ENCODE results near the gene CIAO2A. TPM values are rescaled to one million over a fixed set of nuclear protein-coding genes. Genes with fewer than 3 reads are reported as not detected.

CIAO2A gene
- total RNA-seq, 2 donors from 2014 or later: 54.6 to 63.2 TPM

DNA sequence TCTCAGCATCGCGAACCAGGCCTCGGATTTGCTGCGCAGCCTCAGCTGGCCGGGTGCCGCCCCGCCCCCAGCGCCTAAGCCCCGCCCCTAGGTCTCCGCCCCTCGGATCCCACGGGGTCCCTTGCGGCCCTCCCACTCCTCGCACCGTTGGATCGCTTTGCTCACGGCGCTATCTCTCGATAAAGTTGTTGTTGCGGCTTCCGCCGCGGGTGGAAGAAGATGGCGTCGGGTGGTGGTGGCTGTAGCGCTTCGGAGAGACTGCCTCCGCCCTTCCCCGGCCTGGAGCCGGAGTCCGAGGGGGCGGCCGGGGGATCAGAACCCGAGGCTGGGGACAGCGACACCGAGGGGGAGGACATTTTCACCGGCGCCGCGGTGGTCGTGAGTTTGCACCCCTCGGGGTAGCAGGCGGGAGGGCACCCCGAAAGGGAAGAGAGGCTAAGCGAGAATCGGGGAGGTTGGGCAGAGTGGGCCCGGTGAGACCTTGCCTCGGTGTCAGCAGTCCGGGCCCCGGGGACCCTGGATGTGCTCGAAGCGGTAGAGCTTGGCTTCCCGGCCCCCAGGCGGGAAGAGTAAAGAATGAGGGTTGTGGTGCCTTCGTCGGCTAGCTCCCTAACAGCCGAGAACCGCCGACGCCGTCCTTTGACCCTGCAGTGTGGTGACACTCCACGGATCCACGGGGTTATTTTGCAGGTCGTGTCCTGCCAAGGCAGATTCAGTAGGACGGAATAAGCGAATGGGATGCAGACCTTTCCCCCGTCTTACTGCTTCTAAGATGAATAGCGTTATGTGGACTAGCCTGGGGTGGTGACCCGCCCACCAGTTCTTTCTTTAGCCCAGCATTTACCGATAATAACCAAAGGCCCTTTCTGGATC, 2.4 kb upstream of the CIAO2A start, which contains the start of gene SNX1:
Gene SNX1 (plus strand): TSS at position 188 of the 873 bp plus-strand sequence. CDS start 32 bp downstream, at position 220.
- H3K36me3 Mint-ChIP-seq (ENCODE audit: low read depth): no peaks in the 10 kb centered on the region
- peak within 1 kb of the TSS; percentile 94 for H3K4me3 ChIP-seq (ENCODE audit: low read length)
- TF ChIP-seq, protein P1, sequence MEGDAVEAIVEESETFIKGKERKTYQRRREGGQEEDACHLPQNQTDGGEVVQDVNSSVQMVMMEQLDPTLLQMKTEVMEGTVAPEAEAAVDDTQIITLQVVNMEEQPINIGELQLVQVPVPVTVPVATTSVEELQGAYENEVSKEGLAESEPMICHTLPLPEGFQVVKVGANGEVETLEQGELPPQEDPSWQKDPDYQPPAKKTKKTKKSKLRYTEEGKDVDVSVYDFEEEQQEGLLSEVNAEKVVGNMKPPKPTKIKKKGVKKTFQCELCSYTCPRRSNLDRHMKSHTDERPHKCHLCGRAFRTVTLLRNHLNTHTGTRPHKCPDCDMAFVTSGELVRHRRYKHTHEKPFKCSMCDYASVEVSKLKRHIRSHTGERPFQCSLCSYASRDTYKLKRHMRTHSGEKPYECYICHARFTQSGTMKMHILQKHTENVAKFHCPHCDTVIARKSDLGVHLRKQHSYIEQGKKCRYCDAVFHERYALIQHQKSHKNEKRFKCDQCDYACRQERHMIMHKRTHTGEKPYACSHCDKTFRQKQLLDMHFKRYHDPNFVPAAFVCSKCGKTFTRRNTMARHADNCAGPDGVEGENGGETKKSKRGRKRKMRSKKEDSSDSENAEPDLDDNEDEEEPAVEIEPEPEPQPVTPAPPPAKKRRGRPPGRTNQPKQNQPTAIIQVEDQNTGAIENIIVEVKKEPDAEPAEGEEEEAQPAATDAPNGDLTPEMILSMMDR (conservative IDR thresholded peaks at IDR 0.05): peak; percentile 37
- 0 to 1% methylated on average over 26 to 70 of the region's 70 CpGs for WGBS, 2 experiments (ENCODE audit: insufficient coverage in 1 of 2, insufficient read length in 1 of 2)
- H3K9ac ChIP-seq (ENCODE audit: extremely low read depth, low read length, poor library complexity, severe bottlenecking): peak within 1 kb of the TSS; percentile 59
- peaks cover 24% of the 10 kb centered on the region for H3K4me1 Mint-ChIP-seq
- H3K4me1 ChIP-seq (ENCODE audit: control insufficient read depth, insufficient read depth, low read length): no peaks in the 10 kb centered on the region
- H3K27me3 ChIP-seq (ENCODE audit: control insufficient read depth, insufficient read depth, low read length, poor library complexity, severe bottlenecking): no peaks in the 10 kb centered on the region
- no peaks in the 10 kb centered on the region for H3K9me3 Mint-ChIP-seq
- H3K27me3 Mint-ChIP-seq (ENCODE audit: insufficient read depth): peaks cover 2% of the 10 kb centered on the region
- H3K27ac ChIP-seq (ENCODE audit: low read depth, low read length): peak within 1 kb of the TSS; percentile 40
- peak within 1 kb of the TSS; percentile 94 for H3K27ac Mint-ChIP-seq
- H3K9me3 ChIP-seq (ENCODE audit: control insufficient read depth, low read length): no peaks in the 10 kb centered on the region
- peak within 1 kb of the TSS; percentile 97 for H3K4me3 Mint-ChIP-seq
- DNase-seq: peak; percentile 97
- H3K36me3 ChIP-seq (ENCODE audit: control insufficient read depth, insufficient read depth, low read length): no peaks in the 10 kb centered on the region

- TF ChIP-seq, protein P1 (conservative IDR thresholded peaks at IDR 0.05): no peak
- H3K4me3 Mint-ChIP-seq: peak overlapping the region; percentile 97
- whole genome bisulfite sequencing, 2 experiments (ENCODE audit: insufficient coverage in 1 of 2, insufficient read length in 1 of 2): 43 to 100% methylated on average over 1 to 4 of the region's 4 CpGs
- Histone ChIP-seq H3K9ac (ENCODE audit: extremely low read depth, low read length, poor library complexity, severe bottlenecking) (no peak overlapping the region), H3K36me3 (ENCODE audit: control insufficient read depth, insufficient read depth, low read length) (no peaks in the 10 kb centered on the region), H3K4me1 (ENCODE audit: control insufficient read depth, insufficient read depth, low read length) (no peaks in the 10 kb centered on the region), H3K27me3 (ENCODE audit: control insufficient read depth, insufficient read depth, low read length, poor library complexity, severe bottlenecking) (no peaks in the 10 kb centered on the region), H3K9me3 (ENCODE audit: control insufficient read depth, low read length) (no peaks in the 10 kb centered on the region), H3K4me3 (ENCODE audit: low read length) (peak overlapping the region; percentile 94), H3K27ac (ENCODE audit: low read depth, low read length) (no peak overlapping the region)
- H3K27me3 Mint-ChIP-seq (ENCODE audit: insufficient read depth): peaks cover 2% of the 10 kb centered on the region
- peaks cover 24% of the 10 kb centered on the region for H3K4me1 Mint-ChIP-seq
- no peak overlapping the region for H3K27ac Mint-ChIP-seq
- no peak for DNase-seq
- H3K36me3 Mint-ChIP-seq (ENCODE audit: low read depth): no peaks in the 10 kb centered on the region
- no peaks in the 10 kb centered on the region for H3K9me3 Mint-ChIP-seq
These were observed 1.8 kb upstream of the CIAO2A start for GRCh38 chr15:64095431-64095794.

DNA sequence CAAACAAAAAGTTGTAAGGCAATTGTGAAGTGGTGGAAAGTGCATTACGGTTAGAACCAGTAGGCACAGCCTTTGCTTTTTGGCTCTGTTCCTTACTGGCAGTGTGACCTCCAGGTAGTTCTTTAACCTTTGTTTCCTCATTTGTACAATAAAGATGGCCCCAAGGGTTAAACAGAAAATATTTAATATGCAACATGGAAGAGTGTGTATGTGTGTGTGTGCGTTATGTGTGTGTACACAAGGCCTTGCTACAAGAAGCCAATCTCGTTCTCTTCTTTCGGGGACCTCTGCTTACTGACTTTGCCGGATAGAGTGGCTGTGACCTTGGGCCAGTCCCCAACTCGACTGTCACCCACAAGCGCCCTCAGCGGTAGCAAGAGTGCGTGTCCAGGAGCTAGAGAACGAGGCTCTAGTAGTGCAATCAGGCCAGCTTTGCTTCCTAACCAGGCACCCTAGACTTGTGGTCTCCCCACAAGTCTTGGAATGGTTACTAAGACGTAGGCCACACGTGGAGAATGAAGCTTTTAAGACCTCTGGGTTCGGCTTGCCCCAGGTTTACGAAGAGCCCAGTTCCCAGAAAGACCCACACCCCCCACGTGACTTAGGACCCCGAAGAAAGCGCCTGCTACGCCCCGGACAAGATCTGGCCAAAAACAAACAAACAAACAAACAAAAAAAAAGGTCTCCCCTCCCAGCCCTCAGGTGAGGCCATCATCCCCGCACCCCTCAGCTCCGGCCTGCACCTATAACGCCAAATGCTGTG, 593 bp downstream of the CIAO2A start:
- TF ChIP-seq, protein P1 (conservative IDR thresholded peaks at IDR 0.05): peak; percentile 41
- Mint-ChIP-seq H3K36me3 (ENCODE audit: low read depth) (peaks cover 16% of the 10 kb centered on the region), H3K27me3 (ENCODE audit: insufficient read depth) (peaks cover 2% of the 10 kb centered on the region), H3K4me3 (peak overlapping the region; percentile 97), H3K27ac (peak overlapping the region; percentile 99), H3K9me3 (peaks cover under 1% of the 10 kb centered on the region), H3K4me1 (peaks cover 24% of the 10 kb centered on the region)
- peak; percentile 78 for DNase-seq
- Histone ChIP-seq H3K9ac (ENCODE audit: extremely low read depth, low read length, poor library complexity, severe bottlenecking) (peak overlapping the region; percentile 68), H3K9me3 (ENCODE audit: control insufficient read depth, low read length) (peaks cover 2% of the 10 kb centered on the region), H3K4me1 (ENCODE audit: control insufficient read depth, insufficient read depth, low read length) (no peaks in the 10 kb centered on the region), H3K27ac (ENCODE audit: low read depth, low read length) (peak overlapping the region; percentile 62), H3K36me3 (ENCODE audit: control insufficient read depth, insufficient read depth, low read length) (peaks cover 13% of the 10 kb centered on the region), H3K4me3 (ENCODE audit: low read length) (peak overlapping the region; percentile 96), H3K27me3 (ENCODE audit: control insufficient read depth, insufficient read depth, low read length, poor library complexity, severe bottlenecking) (no peaks in the 10 kb centered on the region)
- 9 to 10% methylated on average over 12 to 22 of the region's 22 CpGs for WGBS, 2 experiments (ENCODE audit: insufficient coverage in 1 of 2, insufficient read length in 1 of 2)

All from endodermal cell (in vitro differentiated cells).